HG02943 (cell line): ENCODE measurements around the gene SUMO2.
A peak's percentile ranks its signal among the peaks of the same experiment; 100 is the strongest.
"Not testable (repeated sequence)": the region's sequence is repeated elsewhere in the genome, so short reads cannot be mapped to it uniquely, and the experiment has no call there.

Source experiments
- ATAC-seq: cut with Tn5 transposase; IDR thresholded peaks from one replicate; pipeline ENCODE4 v1.9.1; 2021; ENCODE audit warnings: mild to moderate bottlenecking, low read depth, moderate library complexity; ENCODE audit not compliant: unreplicated experiment

The SUMO2 gene

DNA sequence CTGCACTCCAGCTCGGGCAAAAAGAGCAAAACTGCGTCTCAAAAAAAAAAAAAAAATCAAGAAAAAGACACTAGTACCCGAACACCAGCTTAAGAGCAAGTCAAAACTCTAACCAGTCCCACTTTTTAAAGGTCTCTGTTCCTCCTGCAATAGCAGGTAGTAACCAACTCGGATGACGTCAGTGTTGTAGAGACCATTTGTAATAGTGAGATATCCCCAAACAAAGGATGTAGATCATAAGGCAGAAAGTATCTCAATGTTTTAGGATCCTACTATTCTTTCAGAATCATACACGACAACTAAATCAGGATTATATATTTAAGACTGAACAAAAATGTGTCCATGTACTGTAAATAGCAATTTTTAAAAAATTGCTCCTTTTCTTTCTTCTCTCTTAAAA is 30.8 kb downstream of the SUMO2 start:
- no peak for ATAC-seq

DNA sequence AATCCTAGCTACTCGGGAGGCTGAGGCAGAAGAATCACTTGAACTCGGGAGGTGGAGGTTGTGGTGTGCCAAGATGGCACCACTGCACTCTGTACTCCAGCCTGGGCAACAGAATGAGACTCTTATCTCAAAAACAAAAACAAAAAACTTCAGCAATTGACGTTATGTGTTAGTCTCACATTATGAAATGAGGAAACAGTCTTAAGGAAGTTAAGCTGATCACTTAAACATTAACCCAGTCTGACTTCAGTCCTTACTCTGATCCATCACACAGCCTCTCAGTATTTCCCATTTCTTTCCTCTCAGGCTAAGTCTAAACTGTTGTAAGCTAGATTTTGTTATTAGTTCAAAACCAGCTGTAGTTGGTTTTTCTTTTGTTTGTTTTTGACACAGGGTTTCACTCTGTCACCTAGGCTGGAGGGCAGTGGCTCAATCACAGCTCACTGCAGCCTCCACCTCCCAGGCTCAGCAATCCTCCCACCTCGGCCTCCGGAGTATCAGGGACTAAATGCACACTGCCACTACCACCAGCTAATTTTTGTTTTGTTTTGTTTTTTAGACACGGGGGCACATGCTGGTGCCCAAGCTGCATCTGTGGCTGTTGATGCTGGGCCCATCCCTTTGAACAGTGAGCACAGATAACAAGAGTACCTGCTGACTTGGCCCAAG is 34.7 kb downstream of the SUMO2 start:
- ATAC-seq: no peak

DNA sequence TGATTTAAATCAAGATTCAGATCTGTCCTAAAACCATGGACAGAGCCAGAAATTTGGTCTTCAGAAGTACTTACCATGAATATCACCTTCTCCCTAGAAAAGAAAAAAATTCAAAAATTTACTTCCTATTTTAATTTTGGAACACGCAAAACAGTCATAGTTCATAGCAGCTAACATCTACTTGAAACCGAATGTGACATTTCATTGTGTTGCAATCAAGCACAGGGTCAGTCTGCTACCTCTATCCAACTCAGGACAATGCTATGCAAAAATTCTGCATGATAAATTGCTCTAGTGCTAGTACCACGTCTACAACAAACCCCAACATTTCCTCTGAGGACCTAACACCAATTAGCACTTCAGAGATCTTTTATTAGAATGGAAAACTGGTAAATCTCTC is 36.2 kb downstream of the SUMO2 start:
- no peak for ATAC-seq

DNA sequence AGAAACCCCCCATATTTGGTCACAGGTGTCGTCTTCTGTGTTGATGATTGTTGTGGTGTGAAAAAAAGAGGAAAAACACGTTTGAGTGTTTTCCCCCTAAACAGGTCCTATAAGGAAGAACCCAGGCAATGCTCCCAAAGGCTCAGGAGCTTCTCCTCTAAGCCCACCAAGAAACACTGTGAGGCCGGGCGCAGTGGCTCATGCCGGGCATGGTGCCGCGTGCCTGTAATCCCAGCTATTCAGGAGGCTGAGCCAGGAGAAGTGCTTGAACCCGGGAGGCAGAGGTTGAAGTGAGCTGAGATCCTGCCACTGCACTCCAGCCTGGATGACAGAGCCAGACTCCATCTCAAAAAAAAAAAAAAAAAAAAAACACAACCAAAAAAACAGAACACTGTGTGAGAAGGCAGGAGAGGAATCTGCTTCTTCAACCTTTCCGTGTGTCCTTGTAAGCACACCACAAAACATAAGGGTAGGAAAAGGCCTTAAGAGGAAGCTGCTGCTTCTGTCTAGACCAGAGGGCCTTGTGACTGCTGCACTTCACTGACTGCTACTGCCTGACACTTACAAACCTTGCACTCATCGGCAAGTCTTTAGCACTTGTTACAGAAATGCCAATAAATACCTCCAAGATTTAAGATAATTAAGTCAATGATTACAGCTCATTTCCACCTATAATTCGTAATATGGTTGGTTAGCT is 37.8 kb downstream of the SUMO2 start:
- ATAC-seq: no peak

DNA sequence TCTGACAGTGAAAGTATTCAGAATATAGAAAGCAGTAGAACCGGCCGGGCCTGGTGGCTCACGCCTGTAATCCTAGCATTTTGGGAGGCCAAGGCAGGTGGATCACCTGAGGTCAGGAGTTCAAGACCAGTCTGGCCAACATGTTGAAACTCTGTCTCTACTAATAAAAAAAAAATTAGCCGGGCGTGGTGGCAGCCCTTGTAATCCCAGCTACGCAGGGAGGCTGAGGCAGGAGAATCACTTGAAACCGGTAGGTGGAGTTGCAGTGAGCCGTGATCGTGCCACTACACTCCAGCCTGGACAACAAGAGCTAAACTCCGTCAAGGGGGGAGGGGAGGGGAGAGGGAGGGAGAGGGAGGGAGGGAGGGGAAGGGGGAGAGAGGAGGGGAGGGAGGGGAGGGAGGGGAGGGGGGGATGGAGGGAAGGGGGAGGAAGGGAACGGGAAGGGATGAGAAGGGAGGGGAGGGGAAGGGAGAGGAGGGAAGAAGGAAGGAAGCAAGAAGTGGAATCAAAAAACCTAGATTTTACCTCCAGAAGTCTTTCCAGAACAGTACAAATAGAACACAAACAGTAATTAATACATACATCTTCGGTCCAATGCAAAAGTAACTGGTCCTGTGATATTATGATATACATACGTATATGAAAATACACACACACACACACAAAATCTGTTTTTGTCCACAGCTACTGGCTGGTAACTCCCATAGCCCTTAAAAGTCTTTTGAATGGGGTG is 40.4 kb downstream of the SUMO2 start:
- no peak for ATAC-seq

DNA sequence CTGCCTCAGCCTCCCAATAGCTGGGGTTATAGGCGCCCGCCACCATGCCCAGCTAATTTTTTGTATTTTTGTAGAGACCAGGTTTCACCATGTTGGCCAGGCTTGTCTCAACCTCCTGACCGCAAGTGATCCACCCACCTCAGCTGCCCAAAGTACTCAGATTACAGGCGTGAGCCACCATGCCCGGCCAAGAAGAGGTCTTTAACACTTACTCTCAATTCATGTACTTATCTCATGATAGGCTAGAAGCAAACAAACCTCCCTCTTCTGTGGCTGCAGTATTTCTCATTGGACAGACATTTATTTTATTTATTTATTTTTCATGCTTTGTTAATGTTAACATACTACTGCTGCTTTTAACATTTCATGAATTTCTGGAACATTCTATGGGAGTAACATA is 44.2 kb downstream of the SUMO2 start:
- ATAC-seq: no peak

DNA sequence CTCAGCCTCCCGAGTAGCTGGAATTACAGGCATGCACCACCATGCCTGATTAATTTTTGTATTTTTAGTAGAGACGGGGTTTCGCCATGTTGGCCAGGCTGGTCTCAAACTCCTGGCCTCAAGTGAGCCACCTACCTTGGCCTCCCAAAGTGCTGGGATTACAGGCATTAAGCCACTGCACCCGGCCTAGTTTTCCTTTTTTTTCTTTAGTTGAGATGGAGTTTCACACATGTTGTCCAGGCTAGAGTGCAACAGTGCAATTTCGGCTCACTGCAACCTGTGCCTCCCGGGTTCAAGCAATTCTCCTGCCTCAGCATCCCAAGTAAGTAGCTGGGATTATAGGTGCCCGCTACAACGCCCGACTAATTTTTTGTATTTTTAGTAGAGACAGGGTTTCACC is 45.0 kb downstream of the SUMO2 start:
- ATAC-seq: not testable (repeated sequence)

DNA sequence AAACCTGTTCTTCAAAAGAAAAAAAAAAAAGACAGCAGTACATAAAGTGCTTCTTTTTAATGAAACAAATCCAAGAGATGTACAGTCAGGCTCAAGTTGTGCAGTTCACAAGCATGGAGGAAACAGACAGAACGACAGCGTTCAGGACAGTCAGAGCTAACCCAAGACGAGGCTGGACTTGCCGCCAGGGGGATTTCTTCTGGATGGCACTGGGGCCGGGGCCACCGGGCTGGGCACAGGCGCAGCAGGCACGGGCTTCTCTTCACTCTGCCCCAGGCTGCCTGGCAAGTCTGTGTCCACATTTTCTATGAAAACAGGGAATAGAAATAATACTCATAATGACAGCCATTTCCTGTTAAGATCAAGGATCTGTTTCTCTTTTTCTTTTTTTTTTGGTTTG is 46.8 kb downstream of the SUMO2 start:
- no peak for ATAC-seq

DNA sequence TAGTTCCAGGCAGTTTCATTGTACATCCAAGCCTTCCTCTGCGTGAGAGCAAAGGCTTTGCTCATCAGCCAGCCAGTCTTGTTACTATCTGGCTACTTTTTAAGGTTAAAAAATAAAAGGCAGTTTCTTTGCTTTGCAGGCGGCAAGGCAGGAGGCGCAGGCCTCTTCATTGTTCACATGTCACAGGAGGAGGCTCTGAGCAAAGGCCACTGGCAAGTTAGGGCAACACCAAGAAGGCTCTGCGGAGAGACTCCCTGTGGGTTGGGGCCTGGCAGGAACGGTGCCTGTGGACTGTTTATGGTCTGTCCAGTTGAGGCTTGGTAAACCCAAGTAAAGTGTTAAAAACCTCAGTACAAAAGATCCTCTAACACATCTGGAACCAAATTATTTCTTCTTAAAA is 47.3 kb downstream of the SUMO2 start:
- no peak for ATAC-seq

DNA sequence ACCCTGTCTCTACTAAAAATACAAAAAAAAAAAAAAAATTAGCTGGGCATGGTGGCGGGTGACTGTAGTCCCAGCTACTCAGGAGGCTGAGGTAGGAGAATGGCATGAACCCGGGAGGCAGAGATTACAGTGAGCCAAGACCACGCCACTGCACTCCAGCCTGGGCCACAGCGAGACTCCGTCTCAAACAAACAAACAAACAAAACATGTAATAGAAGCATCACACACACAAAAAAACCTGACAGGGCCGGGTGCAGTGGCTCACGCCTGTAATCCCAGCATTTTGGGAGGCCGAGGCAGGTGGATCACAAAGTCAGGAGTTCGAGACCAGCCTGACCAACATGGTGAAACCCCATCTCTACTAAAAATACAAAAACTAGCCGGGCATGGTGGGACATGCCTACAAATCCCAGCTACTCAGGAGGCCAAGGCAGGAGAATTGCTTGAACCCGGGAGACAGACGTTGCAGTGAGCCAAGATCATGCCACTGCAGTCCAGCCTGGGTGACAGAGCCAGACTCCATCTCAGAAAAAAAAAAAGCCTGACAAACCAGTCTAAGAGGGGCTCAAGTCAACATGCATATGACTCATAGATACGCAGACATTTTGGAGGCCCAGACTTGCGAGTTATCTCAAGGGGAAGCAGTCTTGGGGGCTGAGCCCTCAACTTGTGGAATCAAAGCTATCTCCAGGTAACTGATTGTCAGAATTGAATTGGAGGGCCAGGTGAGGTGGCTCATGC is 49.0 kb downstream of the SUMO2 start:
- ATAC-seq: not testable (repeated sequence)

DNA sequence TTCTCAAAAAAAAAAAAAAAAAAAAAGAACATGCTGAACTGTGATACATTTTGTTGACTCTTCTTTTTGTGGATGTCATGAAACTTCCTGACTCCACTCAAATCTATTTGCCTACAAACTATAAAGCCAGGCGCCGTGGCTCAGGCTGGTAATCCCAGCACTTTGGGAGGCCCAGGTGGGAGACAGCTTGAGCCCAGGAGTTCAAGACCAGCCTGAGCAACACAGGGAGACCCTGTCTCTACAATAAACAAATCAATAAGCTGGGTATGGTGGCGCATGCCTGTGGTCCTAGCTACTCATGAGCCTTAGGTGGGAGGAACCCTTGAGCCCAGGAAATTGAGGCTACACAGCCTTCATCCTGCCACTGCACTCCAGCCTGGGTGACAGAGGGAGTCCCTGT is 49.8 kb downstream of the SUMO2 start:
- ATAC-seq: no peak

DNA sequence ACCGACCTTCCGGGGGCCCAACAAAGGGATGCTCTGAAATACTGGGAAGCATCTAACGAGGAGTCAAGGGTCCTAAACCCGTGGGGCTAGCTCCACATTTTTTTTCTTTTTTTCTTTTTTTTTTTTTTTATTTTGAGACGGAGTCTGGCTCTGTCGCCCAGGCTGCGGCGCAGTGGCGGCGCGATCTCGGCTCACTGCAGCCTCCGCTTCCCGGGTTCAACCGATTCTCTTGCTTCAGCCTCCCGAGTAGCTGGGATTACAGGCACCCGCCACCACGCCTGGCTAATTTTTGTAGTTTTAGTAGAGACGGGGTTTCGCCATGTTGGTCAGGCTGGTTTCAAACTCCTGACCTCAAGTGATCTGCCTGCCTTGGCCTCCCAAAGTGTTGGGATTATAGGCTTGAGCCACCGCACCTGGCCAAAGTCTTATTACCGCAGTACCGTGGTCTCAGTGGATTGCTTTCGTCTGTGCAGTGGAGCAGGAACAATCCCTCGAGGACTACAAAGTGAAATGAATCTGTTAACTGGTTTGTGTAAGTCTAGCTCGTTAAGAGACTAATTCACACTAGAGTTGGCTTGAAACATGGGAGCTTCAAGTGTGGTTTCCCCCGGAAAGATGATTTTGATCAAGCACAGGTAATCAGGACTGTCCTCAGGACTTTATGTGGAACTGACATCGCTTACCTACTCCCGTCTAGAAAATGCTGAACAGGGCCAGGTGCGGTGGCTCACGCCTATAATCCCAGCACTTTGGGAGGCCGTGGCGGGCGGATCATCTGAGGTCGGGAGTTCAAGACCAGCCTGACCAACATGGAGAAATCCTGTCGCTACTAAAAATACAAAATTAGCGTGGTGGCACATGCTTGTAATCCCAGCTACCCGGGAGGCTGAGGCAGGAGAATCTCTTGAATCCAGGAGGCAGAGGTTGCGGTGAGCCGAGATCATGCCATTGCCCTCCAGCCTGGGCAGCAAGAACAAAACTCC is 50.5 kb downstream of the SUMO2 start:
- not testable (repeated sequence) for ATAC-seq

DNA sequence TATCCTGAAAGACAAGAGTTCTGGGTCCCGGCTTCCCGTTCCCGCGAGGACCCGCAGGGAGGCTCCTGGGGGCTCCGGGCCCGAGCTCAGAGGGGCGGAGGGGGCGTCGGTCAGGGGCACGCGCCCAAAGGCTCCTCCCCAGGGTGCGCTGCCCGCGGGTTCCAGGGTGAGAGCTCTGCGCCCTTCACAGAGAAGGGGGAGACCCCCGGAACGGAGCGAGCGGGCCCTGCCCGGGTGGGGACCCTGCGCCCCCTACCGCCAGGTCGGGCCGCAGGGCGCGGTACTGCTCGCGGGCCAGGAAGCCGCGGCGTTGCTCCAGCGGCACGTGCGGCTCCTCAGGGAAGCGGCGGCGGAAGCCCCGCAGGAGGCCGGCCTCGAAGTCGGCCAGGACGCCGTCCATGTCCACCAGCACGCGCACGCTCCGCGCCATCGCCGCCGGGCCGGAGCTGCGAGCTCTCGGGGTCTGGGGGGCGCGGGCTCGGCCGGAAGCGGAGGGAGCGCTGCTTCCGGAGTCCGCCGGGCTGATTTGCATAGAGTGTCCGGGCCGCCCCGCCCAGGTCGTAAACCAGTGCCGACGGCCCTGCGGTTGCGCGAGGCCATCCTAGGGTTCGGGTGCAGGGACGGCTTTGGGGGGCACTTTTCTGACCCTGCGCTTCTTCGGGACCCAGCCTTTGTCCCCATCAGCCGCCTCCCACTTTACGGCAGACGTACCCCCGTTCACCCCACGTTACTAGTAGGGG is 51.3 kb downstream of the SUMO2 start, which contains the start of gene NT5C:
NT5C (minus strand) TSS at position 465 of the 740 bp plus-strand sequence; CDS start at position 430, 35 bp downstream.
- ATAC-seq: peak; percentile 66

DNA sequence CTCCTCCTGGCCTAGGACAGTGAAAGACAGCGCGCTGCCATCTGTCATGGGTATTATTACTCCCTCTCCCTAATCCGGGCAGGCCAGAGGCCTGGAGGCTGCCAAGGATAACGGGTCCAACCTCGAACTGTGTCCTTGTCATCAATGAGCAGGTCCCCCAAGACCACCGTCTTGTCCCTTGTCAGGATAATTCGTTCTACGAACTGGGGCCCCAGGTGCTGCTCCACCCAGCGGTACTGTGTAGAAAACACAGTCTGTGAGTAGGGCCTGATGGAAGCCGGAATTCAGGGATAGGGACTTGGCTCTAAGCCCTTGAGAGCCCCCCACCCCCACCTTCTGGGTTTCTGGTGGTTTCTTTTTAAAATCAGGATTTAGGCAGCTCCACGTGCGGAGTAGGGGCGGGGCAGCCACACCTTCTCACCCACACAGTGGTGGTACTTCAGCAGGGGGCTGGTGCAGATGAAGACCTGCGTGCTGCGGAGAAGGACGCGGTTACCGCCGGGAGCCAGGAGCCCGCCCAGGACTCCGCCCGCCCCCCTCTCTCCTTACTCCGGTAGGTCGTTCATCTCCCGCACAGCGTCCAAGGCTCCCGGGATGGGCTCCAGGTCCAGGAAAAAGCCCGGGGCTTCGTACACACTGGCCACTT is 52.0 kb downstream of the SUMO2 start:
- peak; percentile 14 for ATAC-seq

DNA sequence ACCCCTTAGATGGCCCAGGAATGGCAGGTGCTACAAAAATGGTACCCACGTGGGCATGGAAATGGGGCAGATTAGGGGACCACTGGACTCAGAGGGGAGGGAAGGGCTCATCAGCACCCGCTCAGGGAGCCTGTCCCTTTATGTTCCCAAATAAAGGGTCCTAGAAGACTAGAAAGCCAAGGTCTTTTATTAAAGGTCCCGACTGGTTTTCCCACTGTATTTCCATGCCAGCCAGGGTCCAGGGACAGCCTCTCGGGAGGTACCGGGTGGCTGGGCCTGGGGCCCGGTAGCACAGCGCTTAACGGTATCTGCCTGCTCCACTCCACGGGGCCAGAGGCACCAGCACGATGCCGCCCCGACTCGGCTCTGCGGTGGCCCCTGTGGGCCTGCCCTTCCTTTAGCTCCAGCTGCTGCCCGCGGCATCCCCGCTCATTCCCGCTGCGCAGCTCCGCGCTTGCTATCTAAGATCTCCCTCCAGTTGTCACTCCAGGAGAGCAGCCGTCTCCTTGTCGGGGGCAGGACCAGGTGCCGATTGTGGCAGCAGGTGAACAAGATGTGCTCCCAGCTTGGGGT is 52.6 kb downstream of the SUMO2 start:
- ATAC-seq: no peak

DNA sequence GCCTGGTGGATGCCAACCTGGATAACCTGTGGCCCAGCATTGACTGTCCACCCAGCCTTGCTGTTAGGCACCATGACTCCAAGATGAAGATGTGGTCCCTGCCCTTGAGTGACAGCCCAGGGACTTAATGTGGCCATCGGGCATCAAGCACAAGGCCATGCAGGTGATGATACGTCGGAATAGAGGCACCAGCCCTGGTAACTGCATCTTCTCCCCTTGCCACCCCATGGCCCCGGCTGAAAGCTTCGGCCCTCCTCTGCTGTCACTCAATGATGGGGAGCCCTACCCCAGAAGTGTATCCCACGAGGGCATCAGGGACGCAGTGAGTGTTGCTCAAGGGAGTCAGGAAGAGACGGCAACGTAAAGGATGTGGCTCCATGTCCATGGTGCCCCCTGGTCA is 53.2 kb downstream of the SUMO2 start:
- ATAC-seq: no peak

DNA sequence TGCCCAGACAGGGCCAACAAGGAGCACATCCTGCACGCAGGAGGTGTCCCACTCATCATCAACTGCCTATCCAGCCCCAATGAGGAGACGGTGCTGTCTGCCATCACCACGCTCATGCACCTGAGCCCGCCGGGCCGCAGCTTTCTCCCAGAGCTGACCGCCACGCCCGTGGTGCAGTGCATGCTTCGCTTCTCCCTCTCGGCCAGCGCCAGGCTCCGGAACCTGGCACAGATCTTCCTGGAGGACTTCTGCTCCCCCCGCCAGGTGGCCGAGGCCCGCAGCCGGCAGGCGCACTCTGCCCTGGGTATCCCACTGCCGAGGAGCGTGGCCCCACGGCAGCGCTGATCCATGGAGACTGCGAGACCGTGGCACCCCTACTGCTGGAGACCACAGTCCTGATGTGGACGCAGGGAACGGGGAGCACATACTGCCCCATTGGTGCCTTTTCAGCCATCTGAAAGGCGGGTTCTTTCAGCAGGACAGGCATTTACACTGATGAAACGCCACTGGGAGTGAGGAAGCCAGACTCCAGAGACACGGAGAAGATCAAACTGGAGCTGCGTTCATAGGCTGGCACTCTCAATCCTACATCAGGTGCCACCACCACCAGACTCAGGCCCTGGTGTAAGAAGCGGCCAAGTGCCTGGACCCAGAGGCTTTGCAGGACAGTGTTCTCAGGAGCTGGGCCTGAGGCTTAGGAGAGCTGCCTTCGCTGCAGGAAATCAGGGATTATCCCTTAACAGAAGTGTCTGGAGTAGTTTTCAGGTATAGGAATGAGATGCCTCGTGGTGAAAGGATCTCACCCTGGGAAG is 53.9 kb downstream of the SUMO2 start:
- no peak for ATAC-seq
